ENCODE results near the gene RSL1D1. TPM values are rescaled to one million over a fixed set of nuclear protein-coding genes. Genes with fewer than 3 reads are reported as not detected.

The RSL1D1 gene
- polyA plus RNA-seq, 2 of the 4 experiments (the other 2 are of a cell fraction), result 209 to 330 TPM

GRCh38 chr16:11836650-11837244, 14.6 kb downstream of the RSL1D1 start:
- no peak overlapping the region for H3K4me3 ChIP-seq
- ChIA-PET CTCF (no interaction called here), POLR2A (interaction anchor here (0.6 to 1.2 kb wide), 4 partner anchors 9 to 52 kb away, joined by 3 to 10 read pairs (median 5); no protein-coding TSS in a partner anchor)
- DNase-seq (ENCODE audit: low read depth in 1 of 2, low spot score in 1 of 2) (peak in 1 of 2 experiments; percentile 16), FAIRE-seq (no peak), ATAC-seq (peak; percentile 22 to 48; a peak in 4 of 6 replicates)
- H3K4me1 ChIP-seq, result peaks cover 12% of the 10 kb centered on the region; the same call in 2 of the 3 replicates
- 81% methylated on average over 7 of the region's 7 CpGs for WGBS (ENCODE audit: missing lambda C conversion rate)
- H3K27ac ChIP-seq, result no peak overlapping the region; a peak in 1 of 6 replicates
- H3K9me3 ChIP-seq, result no peaks in the 10 kb centered on the region
- no peak overlapping the region for H3K4me2 ChIP-seq
- TF ChIP-seq FOSB (CRISPR knock-in tag; IDR thresholded peaks at IDR 0.05) (no peak), MAX (IDR thresholded peaks at IDR 0.05) (no peak), SMC3 (IDR thresholded peaks at IDR 0.05) (no peak)

GRCh38 chr16:11835891-11836649, 15.3 kb downstream of the RSL1D1 start:
- Histone ChIP-seq H3K9me3 (no peaks in the 10 kb centered on the region), H3K4me1 (peaks cover 12% of the 10 kb centered on the region; the same call in 2 of the 3 replicates), H3K4me3 (no peak overlapping the region), H3K27ac (no peak overlapping the region; a peak in 1 of 6 replicates), H3K4me2 (no peak overlapping the region)
- 52% methylated on average over 9 of the region's 9 CpGs for WGBS (ENCODE audit: missing lambda C conversion rate)
- DNase-seq (ENCODE audit: low read depth in 1 of 2, low spot score in 1 of 2) (no peak), FAIRE-seq (no peak), ATAC-seq (no peak; a peak in 2 of 6 replicates)
- TF ChIP-seq JUNB (IDR thresholded peaks at IDR 0.05) (no peak), NFE2L2 (conservative IDR thresholded peaks at IDR 0.05; ENCODE audit: low read length) (no peak), HOXB13 (CRISPR knock-in tag; IDR thresholded peaks at IDR 0.05; ENCODE audit: low read depth) (no peak), RNF2 (IDR thresholded peaks at IDR 0.05; ENCODE audit: borderline replicate concordance, low read depth) (no peak), HOXA7 (CRISPR knock-in tag; IDR thresholded peaks at IDR 0.05) (0 out of 2 replicates have a peak, but pooled peaks have one; percentile 46), CBX8 (IDR thresholded peaks at IDR 0.05) (no peak), KDM5A (IDR thresholded peaks at IDR 0.05) (no peak), PHF8 (IDR thresholded peaks at IDR 0.05; ENCODE audit: borderline replicate concordance, low read depth) (no peak)
- ChIA-PET POLR2A (interaction anchor here (0.6 to 1.2 kb wide), 5 partner anchors 9 to 429 kb away, joined by 3 to 10 read pairs (median 5); no protein-coding TSS in a partner anchor), CTCF (interaction anchor here (1.4 to 1.7 kb wide), 2 partner anchors 13 to 440 kb away, joined by 3 to 4 read pairs; no protein-coding TSS in a partner anchor)

- peak overlapping the region in 1 of 2 experiments; percentile 66; a peak in 1 of 6 replicates for H3K27ac ChIP-seq
- no peak for FAIRE-seq
- 88% methylated on average over 4 of the region's 4 CpGs for WGBS (ENCODE audit: missing lambda C conversion rate)
- ChIA-PET POLR2A (interaction anchor here (0.7 to 1.2 kb wide), 2 partner anchors 15 to 428 kb away, joined by 3 to 5 read pairs; no protein-coding TSS in a partner anchor), CTCF (interaction anchor here (1.4 to 1.7 kb wide), 2 partner anchors 13 to 439 kb away, joined by 3 to 4 read pairs; no protein-coding TSS in a partner anchor)
- no peaks in the 10 kb centered on the region for H3K9me3 ChIP-seq
- peak in 1 of 2 experiments; percentile 32; a peak in 3 of 6 replicates for ATAC-seq
- DNase-seq (ENCODE audit: low read depth in 1 of 2, low spot score in 1 of 2), result no peak
- no peak overlapping the region for H3K4me3 ChIP-seq
- H3K4me1 ChIP-seq, result peaks cover 12% of the 10 kb centered on the region; the same call in 2 of the 3 replicates
- TF ChIP-seq KDM1A (IDR thresholded peaks at IDR 0.05; ENCODE audit: low read depth), result no peak
- no peak for TF ChIP-seq MAX (IDR thresholded peaks at IDR 0.05)
- no peak for TF ChIP-seq FOSL2 (IDR thresholded peaks at IDR 0.05)
- TF ChIP-seq FOSL2 (CRISPR knock-in tag; IDR thresholded peaks at IDR 0.05), result no peak
- TF ChIP-seq TFCP2L1 (CRISPR knock-in tag; IDR thresholded peaks at IDR 0.05), result no peak
- no peak for TF ChIP-seq CBX8 (IDR thresholded peaks at IDR 0.05)
- no peak overlapping the region for H3K4me2 ChIP-seq
These were observed 16.0 kb downstream of the RSL1D1 start for GRCh38 chr16:11835309-11835708.

GRCh38 chr16:11833951-11834695, 17.2 kb downstream of the RSL1D1 start:
- DNase-seq (ENCODE audit: low read depth in 1 of 2, low spot score in 1 of 2) (peak in 1 of 2 experiments; percentile 24), FAIRE-seq (no peak), ATAC-seq (peak; percentile 32 to 65; a peak in 5 of 6 replicates)
- ChIA-PET POLR2A (no interaction called here), CTCF (interaction anchor here (0.6 to 1.7 kb wide), 4 partner anchors 11 to 438 kb away, joined by 3 to 4 read pairs (median 4); partner anchors contain the start of gene ZC3H7A)
- Histone ChIP-seq H3K9me3 (no peaks in the 10 kb centered on the region), H3K4me2 (no peak overlapping the region; the same call in 2 of the 3 replicates), H3K27ac (peak overlapping the region in 1 of 2 experiments; percentile 66; a peak in 1 of 6 replicates), H3K4me3 (no peak overlapping the region), H3K4me1 (peaks cover 12% of the 10 kb centered on the region; the same call in 2 of the 3 replicates)
- 61% methylated on average over 6 of the region's 6 CpGs for WGBS (ENCODE audit: missing lambda C conversion rate)
- TF ChIP-seq NPAS2 (CRISPR knock-in tag; IDR thresholded peaks at IDR 0.05; ENCODE audit: borderline replicate concordance) (no peak), RFX5 (IDR thresholded peaks at IDR 0.05) (no peak), JUN (IDR thresholded peaks at IDR 0.05) (no peak), REST (IDR thresholded peaks at IDR 0.05) (no peak), ZC3H11A (IDR thresholded peaks at IDR 0.05) (no peak), GATA3 (IDR thresholded peaks at IDR 0.05; ENCODE audit: borderline replicate concordance) (no peak), EHMT2 (IDR thresholded peaks at IDR 0.05; ENCODE audit: low read depth) (no peak), ZNF302 (CRISPR knock-in tag; IDR thresholded peaks at IDR 0.05) (no peak), HEYL (CRISPR knock-in tag; IDR thresholded peaks at IDR 0.05) (no peak)
